ENCODE measurements around the gene ITPKB. TPM values are rescaled to one million over a fixed set of nuclear protein-coding genes. Genes with fewer than 3 reads are reported as not detected.

Gene ITPKB
- total RNA-seq, 2 experiments from 2014 or later = 37.5 to 38.5 TPM

- Mint-ChIP-seq H3K9me3 (peaks cover 16% of the 10 kb centered on the region), H3K27ac (peak overlapping the region; percentile 85), H3K4me3 (peak overlapping the region; percentile 57), H3K36me3 (peaks cover 35% of the 10 kb centered on the region), H3K27me3 (no peaks in the 10 kb centered on the region), H3K4me1 (ENCODE audit: low read depth) (peaks cover 94% of the 10 kb centered on the region)
- peak; percentile 81 for DNase-seq
- ChIA-PET CTCF (interaction anchor here (0.8 to 3.2 kb wide), 14 partner anchors 8 to 115 kb away, joined by 3 to 21 read pairs (median 6); partner anchors contain the start of gene ITPKB), POLR2A (interaction anchor here (1.1 to 2.3 kb wide), 5 partner anchors 11 to 27 kb away, joined by 3 to 10 read pairs (median 4); partner anchors contain the start of gene ITPKB)
- intact Hi-C loops (cut with micrococcal nuclease) = loop anchor here (1.0 to 2.0 kb wide), 5 partner anchors 9 to 117 kb away; no protein-coding TSS in a partner anchor
Measured at GRCh38 chr1:226711976-226712741, 26.9 kb downstream of the ITPKB start.

- no peak for DNase-seq
- Mint-ChIP-seq H3K9me3 (peaks cover 16% of the 10 kb centered on the region), H3K27me3 (no peaks in the 10 kb centered on the region), H3K4me3 (no peak overlapping the region), H3K36me3 (peaks cover 38% of the 10 kb centered on the region), H3K27ac (peak overlapping the region; percentile 90), H3K4me1 (ENCODE audit: low read depth) (peaks cover 92% of the 10 kb centered on the region)
- intact Hi-C loops (cut with micrococcal nuclease) = no loop called here
- CTCF ChIA-PET = interaction anchor here (0.8 to 3.2 kb wide), 9 partner anchors 10 to 117 kb away, joined by 3 to 21 read pairs (median 6); no protein-coding TSS in a partner anchor
- POLR2A ChIA-PET = interaction anchor here (1.1 to 2.3 kb wide), 4 partner anchors 14 to 28 kb away, joined by 3 to 10 read pairs (median 4); partner anchors contain the start of gene ITPKB
Measured at GRCh38 chr1:226710501-226710900, 28.6 kb downstream of the ITPKB start.

DNA sequence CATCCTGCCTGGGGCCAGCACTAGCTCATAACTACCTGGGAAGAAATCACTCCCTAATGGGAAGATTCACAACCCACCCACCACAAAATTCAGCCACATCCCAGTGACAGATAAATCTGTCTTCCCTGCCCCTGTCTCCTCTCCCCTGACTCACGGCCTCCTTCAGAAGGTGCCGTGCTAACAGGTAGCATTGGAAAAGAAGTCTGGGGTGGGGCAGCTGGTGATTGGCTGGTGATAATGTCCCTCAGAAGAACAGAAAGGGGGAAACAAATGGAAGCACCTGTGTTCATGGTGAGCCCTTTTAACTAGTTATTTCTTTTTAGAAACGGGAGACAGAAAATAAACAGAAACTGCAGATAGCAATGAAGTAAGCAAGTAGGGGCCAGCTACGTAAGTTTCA lies 29.1 kb downstream of the ITPKB start:
- ChIA-PET CTCF (interaction anchor here (0.8 to 3.2 kb wide), 8 partner anchors 13 to 117 kb away, joined by 3 to 21 read pairs (median 4); no protein-coding TSS in a partner anchor), POLR2A (interaction anchor here (1.1 to 1.2 kb wide), 2 partner anchors 14 to 26 kb away, joined by 3 to 4 read pairs; no protein-coding TSS in a partner anchor)
- Mint-ChIP-seq H3K36me3 (peaks cover 36% of the 10 kb centered on the region), H3K27me3 (no peaks in the 10 kb centered on the region), H3K4me1 (ENCODE audit: low read depth) (peaks cover 90% of the 10 kb centered on the region), H3K4me3 (peak overlapping the region; percentile 24), H3K27ac (peak overlapping the region; percentile 90), H3K9me3 (peaks cover 15% of the 10 kb centered on the region)
- no peak for DNase-seq
- intact Hi-C loops (cut with micrococcal nuclease) = no loop called here

DNA sequence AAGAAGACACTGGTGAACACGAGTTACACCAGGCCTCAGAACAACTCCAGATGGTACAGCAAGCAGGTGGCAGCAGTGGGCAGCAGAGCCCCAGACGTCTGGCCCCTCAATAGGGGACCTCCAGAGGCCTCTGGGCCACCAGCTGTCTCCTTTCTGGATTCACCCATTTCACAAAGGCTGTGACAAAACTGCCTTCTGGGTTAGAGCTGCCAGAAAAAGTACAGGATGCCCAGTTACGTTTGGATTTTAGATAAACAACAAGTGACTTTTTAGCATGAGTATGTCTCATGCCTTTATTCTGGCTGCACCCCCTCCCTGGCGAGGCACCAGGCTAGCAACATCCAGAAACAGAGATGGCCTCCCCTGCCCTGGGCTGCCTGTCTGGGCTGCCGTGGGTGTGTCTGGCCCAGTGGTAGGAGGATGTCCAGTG lies 30.1 kb downstream of the ITPKB start:
- intact Hi-C loops (cut with micrococcal nuclease) = no loop called here
- Mint-ChIP-seq H3K9me3 (peaks cover 5% of the 10 kb centered on the region), H3K27me3 (no peaks in the 10 kb centered on the region), H3K36me3 (peaks cover 29% of the 10 kb centered on the region), H3K4me3 (no peak overlapping the region), H3K4me1 (ENCODE audit: low read depth) (peaks cover 90% of the 10 kb centered on the region), H3K27ac (peak overlapping the region; percentile 90)
- no peak for DNase-seq
- CTCF ChIA-PET = interaction anchor here (0.9 to 1.6 kb wide), 4 partner anchors 21 to 83 kb away, joined by 3 to 7 read pairs (median 4); no protein-coding TSS in a partner anchor
- POLR2A ChIA-PET = interaction anchor here (1.6 kb wide), 1 partner anchor 17 kb away, joined by 4 read pairs; no protein-coding TSS in a partner anchor

DNA sequence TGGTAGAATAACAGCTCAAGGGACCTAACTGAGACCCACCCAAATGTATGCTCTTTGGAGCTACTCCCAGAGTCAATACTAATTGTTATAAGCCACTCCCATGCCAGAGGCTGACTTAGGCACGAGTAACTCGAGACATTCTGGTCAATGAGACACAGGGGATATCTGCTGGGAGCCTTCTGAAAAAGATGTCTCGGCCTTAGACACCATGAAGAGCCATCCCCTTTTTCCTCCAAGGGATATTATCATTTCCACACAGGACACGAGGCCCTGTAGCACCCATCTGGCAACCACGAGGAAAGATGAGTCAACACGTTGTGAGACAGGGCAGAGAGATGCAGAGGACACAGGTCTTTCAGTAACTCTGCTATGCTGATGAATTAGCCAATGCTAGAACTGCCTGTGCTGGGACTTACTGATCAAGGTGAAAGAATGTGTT lies 30.7 kb downstream of the ITPKB start:
- peak overlapping the region; percentile 90 for H3K27ac Mint-ChIP-seq
- POLR2A ChIA-PET = interaction anchor here (1.2 to 1.6 kb wide), 3 partner anchors 17 to 20 kb away, joined by 3 to 4 read pairs (median 3); no protein-coding TSS in a partner anchor

DNA sequence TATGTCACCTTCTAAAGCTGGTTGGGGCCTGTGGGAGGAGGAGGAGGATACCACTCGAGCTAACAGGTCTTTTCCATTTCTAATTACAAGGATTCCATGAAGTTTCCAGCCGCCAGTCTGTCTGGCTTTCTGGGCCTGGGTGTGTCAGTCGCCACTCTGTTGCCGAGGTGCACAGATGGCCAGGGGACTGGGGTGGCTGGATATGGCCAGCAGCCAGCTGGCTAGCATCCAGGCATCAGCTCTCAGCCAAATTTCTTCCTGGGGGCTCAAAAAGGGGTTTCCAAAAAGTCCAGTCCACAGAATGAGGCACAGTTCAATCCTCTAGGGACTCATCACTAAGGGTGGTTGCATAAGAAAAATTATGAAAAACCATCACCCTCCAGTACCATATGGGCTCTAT lies 32.4 kb downstream of the ITPKB start:
- Mint-ChIP-seq H3K4me3 (no peak overlapping the region), H3K9me3 (no peaks in the 10 kb centered on the region), H3K4me1 (ENCODE audit: low read depth) (peaks cover 83% of the 10 kb centered on the region), H3K36me3 (peaks cover 21% of the 10 kb centered on the region), H3K27me3 (no peaks in the 10 kb centered on the region), H3K27ac (peak overlapping the region; percentile 34)
- ChIA-PET CTCF (interaction anchor here (1.0 to 1.6 kb wide), 3 partner anchors 9 to 30 kb away, joined by 3 to 8 read pairs (median 3); no protein-coding TSS in a partner anchor), POLR2A (interaction anchor here (0.9 to 1.1 kb wide), 2 partner anchors 39 to 53 kb away, joined by 3 read pairs; no protein-coding TSS in a partner anchor)
- no peak for DNase-seq
- intact Hi-C loops (cut with micrococcal nuclease) = no loop called here

More for the DNA sequence above, 30.7 kb downstream of the ITPKB start:
- peaks cover 88% of the 10 kb centered on the region for H3K4me1 Mint-ChIP-seq (ENCODE audit: low read depth)
- no peaks in the 10 kb centered on the region for H3K27me3 Mint-ChIP-seq
- CTCF ChIA-PET = interaction anchor here (1.0 to 1.6 kb wide), 7 partner anchors 20 to 119 kb away, joined by 3 to 8 read pairs (median 5); no protein-coding TSS in a partner anchor
- H3K9me3 Mint-ChIP-seq = no peaks in the 10 kb centered on the region
- peaks cover 23% of the 10 kb centered on the region for H3K36me3 Mint-ChIP-seq
- H3K4me3 Mint-ChIP-seq = no peak overlapping the region
- peak; percentile 61 for DNase-seq
- intact Hi-C loops (cut with micrococcal nuclease) = no loop called here

DNA sequence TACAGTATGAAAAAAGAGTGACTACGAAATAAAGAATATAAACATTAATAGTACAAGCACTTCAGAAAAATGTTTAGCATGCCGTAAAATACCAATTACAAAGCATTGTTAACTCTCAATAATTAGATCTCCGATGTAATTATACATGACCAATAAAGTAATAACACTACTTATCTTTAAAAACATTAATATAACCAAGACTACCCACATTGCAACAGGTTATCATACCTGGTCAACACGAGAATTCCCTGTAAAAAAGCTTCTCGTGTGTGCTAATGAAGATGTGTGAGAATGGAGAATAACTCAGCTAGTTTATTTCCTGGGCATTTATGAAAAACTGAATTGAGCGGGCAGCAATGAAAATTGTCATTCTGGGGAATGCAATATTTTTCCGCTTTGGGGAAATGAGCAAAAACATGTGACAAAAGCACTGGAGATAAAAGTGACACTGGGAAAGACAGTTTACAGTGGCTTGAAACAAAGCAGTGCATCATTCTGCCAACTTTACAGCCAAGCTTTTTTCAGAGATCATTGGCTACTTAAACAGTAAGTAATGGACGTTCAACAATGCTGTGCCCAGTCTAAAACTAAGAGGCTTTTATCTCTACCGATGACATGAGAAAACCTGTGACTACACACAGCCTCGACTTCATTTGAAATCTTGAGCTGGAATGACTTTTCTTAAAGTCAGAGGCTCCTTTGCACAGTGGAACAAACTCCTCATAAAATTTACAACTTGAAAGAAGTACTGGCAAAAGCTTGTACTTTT lies 34.7 kb downstream of the ITPKB start:
- no peak for DNase-seq
- intact Hi-C loops (cut with micrococcal nuclease) = no loop called here
- Mint-ChIP-seq H3K9me3 (no peaks in the 10 kb centered on the region), H3K27me3 (no peaks in the 10 kb centered on the region), H3K4me1 (ENCODE audit: low read depth) (peaks cover 78% of the 10 kb centered on the region), H3K36me3 (peaks cover 24% of the 10 kb centered on the region), H3K4me3 (peak overlapping the region; percentile 74), H3K27ac (peak overlapping the region; percentile 89)
- POLR2A ChIA-PET = interaction anchor here (0.6 to 2.1 kb wide), 6 partner anchors 13 to 42 kb away, joined by 3 to 8 read pairs (median 3); no protein-coding TSS in a partner anchor
- CTCF ChIA-PET = interaction anchor here (0.9 to 2.8 kb wide), 7 partner anchors 8 to 69 kb away, joined by 3 to 15 read pairs (median 5); no protein-coding TSS in a partner anchor

DNA sequence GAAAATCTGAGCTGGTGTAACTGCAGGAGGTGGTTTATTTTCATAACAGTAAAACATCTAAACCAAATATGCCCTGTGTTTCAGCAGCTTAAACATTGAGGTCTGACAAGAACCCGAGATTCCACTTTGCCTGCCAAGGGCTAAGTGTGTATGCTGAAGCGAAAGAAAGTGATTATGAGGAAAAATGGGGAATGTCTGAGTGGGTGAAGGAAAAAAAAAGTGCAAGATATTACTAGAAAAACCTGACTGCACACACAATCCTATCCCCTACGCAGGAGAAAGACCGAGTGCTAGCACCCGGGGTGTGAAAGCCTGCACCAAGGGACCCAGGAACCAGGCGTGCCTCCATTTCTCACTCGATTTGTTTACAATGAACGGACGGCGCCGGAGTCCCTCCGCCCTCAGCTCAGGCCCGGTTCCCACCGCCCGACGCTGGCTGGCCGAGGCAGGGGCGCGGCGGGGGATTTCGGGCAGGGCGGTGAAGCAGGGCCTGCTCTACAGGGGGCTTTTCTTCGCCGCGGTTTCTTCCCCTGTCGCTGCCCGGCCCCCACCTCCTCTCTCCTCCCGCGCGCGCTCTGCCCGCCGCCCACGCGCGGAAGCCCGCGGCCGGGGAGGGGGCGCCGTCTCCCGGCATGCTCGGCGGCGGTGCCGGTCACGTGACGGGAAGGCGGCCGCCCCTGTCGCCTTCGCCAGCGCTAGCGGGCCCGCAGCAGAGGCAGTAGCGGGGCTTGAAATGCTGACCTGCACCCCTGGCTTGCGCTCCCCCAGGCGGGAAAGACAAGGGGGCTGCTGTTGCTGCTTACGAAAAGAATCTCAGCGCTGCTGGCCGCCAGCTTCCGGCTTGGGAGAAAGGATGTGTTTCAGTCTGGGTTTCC lies 35.9 kb downstream of the ITPKB start:
- H3K4me1 Mint-ChIP-seq (ENCODE audit: low read depth) = peaks cover 78% of the 10 kb centered on the region

GRCh38 chr1:226702318-226702956 lies 36.6 kb downstream of the ITPKB start:
- peak overlapping the region; percentile 74 for H3K4me3 Mint-ChIP-seq
- H3K27me3 Mint-ChIP-seq = no peaks in the 10 kb centered on the region
- H3K27ac Mint-ChIP-seq = peak overlapping the region; percentile 89
- H3K9me3 Mint-ChIP-seq = no peaks in the 10 kb centered on the region
- H3K36me3 Mint-ChIP-seq = peaks cover 19% of the 10 kb centered on the region
- peaks cover 78% of the 10 kb centered on the region for H3K4me1 Mint-ChIP-seq (ENCODE audit: low read depth)
- intact Hi-C loops (cut with micrococcal nuclease) = no loop called here
- POLR2A ChIA-PET = interaction anchor here (0.8 to 1.5 kb wide), 4 partner anchors 18 to 122 kb away, joined by 3 to 5 read pairs (median 4); no protein-coding TSS in a partner anchor
- CTCF ChIA-PET = interaction anchor here (0.9 to 2.8 kb wide), 3 partner anchors 10 to 68 kb away, joined by 4 to 15 read pairs (median 5); no protein-coding TSS in a partner anchor
- no peak for DNase-seq

More for the DNA sequence above, 35.9 kb downstream of the ITPKB start:
- Mint-ChIP-seq H3K36me3 (peaks cover 23% of the 10 kb centered on the region), H3K9me3 (no peaks in the 10 kb centered on the region), H3K27me3 (no peaks in the 10 kb centered on the region), H3K4me3 (peak overlapping the region; percentile 74), H3K27ac (peak overlapping the region; percentile 89)
- ChIA-PET CTCF (interaction anchor here (0.9 to 2.8 kb wide), 4 partner anchors 9 to 68 kb away, joined by 3 to 15 read pairs (median 4); no protein-coding TSS in a partner anchor), POLR2A (interaction anchor here (0.7 to 2.1 kb wide), 7 partner anchors 18 to 121 kb away, joined by 3 to 8 read pairs (median 3); no protein-coding TSS in a partner anchor)
- intact Hi-C loops (cut with micrococcal nuclease) = loop anchor here (1.0 kb wide), 2 partner anchors 9 to 13 kb away; no protein-coding TSS in a partner anchor
- peak; percentile 87 for DNase-seq

DNA sequence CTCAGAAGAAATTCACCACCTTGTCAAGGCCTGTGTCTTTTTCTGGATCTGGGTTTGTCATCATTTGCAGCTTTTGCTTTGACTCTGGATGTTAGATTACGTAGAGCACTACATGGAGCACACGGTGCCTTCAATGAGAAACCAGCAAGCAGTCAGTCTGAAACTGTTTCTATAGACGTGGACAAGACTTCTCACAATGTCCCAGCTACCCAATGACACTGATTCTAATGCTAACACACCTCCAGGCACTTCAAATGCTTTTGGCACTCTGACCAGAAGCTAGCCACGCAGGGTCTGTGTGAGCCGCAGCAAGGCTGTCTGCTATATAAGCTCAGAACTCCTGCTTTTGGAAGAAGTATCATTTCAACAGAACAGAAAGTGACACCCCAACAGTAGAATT lies 38.2 kb downstream of the ITPKB start:
- no peak overlapping the region for H3K4me3 Mint-ChIP-seq
- H3K27ac Mint-ChIP-seq = peak overlapping the region; percentile 89
- H3K9me3 Mint-ChIP-seq = no peaks in the 10 kb centered on the region
- H3K36me3 Mint-ChIP-seq = peaks cover 18% of the 10 kb centered on the region
- CTCF ChIA-PET = interaction anchor here (0.8 to 4.2 kb wide), 5 partner anchors 13 to 127 kb away, joined by 3 to 16 read pairs (median 3); no protein-coding TSS in a partner anchor
- H3K4me1 Mint-ChIP-seq (ENCODE audit: low read depth) = peaks cover 83% of the 10 kb centered on the region
- POLR2A ChIA-PET = interaction anchor here (0.8 to 4.2 kb wide), 5 partner anchors 12 to 38 kb away, joined by 4 to 18 read pairs (median 5); partner anchors contain the start of gene ITPKB
- intact Hi-C loops (cut with micrococcal nuclease) = no loop called here
- no peaks in the 10 kb centered on the region for H3K27me3 Mint-ChIP-seq
- DNase-seq = no peak

Measured in activated CD4-positive, alpha-beta memory T cell treated with anti-CD3 and anti-CD28 coated beads for 36 hours (primary cell).